Mesenchymal stem cell (in vitro differentiated cells and primary cell): ENCODE results near the gene PPHLN1.
"Not testable (repeated sequence)": the region's sequence is repeated elsewhere in the genome, so short reads cannot be mapped to it uniquely, and the experiment has no call there.

Experiments used
- DNase-seq: peaks from one replicate; pipeline ENCODE4 v3.0.0-alpha.2; 2013
- H2AFZ ChIP-seq: one replicate; pipeline ENCODE4 v1.6.1; 2013; ENCODE audit warnings: low read depth, mild to moderate bottlenecking, control low read depth, inconsistent platforms, low read length, moderate library complexity
- H2AK5ac ChIP-seq: 2 replicates; pipeline ENCODE4 v1.6.1; 2013; ENCODE audit warnings: low read length, moderate library complexity, mild to moderate bottlenecking, inconsistent platforms; ENCODE audit not compliant: severe bottlenecking
- H2BK120ac ChIP-seq: one replicate; pipeline ENCODE4 v1.6.1; 2013; ENCODE audit warnings: low read depth, mild to moderate bottlenecking, inconsistent platforms, low read length, moderate library complexity
- H2BK12ac ChIP-seq, 2 experiments: one replicate each; pipeline ENCODE4 v1.6.1; 2013; ENCODE audit warnings: inconsistent platforms in 2 of 2, low read length in 2 of 2, mild to moderate bottlenecking in 2 of 2, moderate library complexity in 2 of 2, control low read depth in 1 of 2
- H2BK15ac ChIP-seq: one replicate; pipeline ENCODE4 v1.6.1; 2013; ENCODE audit warnings: mild to moderate bottlenecking, low read depth, inconsistent platforms; ENCODE audit not compliant: poor library complexity, severe bottlenecking
- H2BK5ac ChIP-seq: 2 replicates; pipeline ENCODE4 v1.6.1; 2013; ENCODE audit warnings: low read depth, mild to moderate bottlenecking, low read length, control low read depth, inconsistent platforms; ENCODE audit not compliant: poor library complexity, severe bottlenecking
- H3K14ac ChIP-seq, 2 experiments: one replicate each; pipeline ENCODE4 v1.6.1; 2013; ENCODE audit warnings: inconsistent platforms in 2 of 2, low read length in 2 of 2, control low read depth in 1 of 2, mild to moderate bottlenecking in 1 of 2, moderate library complexity in 1 of 2
- H3K18ac ChIP-seq, 2 experiments: one replicate each; pipeline ENCODE4 v1.6.1; 2013; ENCODE audit warnings: inconsistent platforms in 2 of 2, low read length in 2 of 2, control low read depth in 1 of 2, low read depth in 1 of 2, mild to moderate bottlenecking in 1 of 2
- H3K23ac ChIP-seq, 2 experiments: one replicate each; pipeline ENCODE4 v1.6.1; 2013; ENCODE audit warnings: inconsistent platforms in 2 of 2, low read length in 2 of 2, mild to moderate bottlenecking in 2 of 2, moderate library complexity in 2 of 2, control low read depth in 1 of 2
- H3K27ac ChIP-seq: 2 replicates; pipeline ENCODE4 v1.5.1; 2013; ENCODE audit warnings: mild to moderate bottlenecking, moderate library complexity, low read length, control low read depth, inconsistent platforms; ENCODE audit not compliant: poor library complexity, severe bottlenecking
- H3K27me3 ChIP-seq, 2 experiments: 2 replicates each; pipeline versions ENCODE4 v1.6.1 to v1.7.0; 2013; ENCODE audit warnings: low read length in 2 of 2, mild to moderate bottlenecking in 2 of 2, moderate library complexity in 2 of 2, control low read depth in 1 of 2, inconsistent platforms in 1 of 2; ENCODE audit not compliant: control insufficient read depth in 1 of 2, insufficient read depth in 1 of 2
- H3K36me3 ChIP-seq, 2 experiments: 2 replicates each; pipeline versions ENCODE4 v1.6.1 to v1.7.0; 2013; ENCODE audit warnings: low read length in 2 of 2, control low read depth in 1 of 2, inconsistent platforms in 1 of 2, low read depth in 1 of 2, mild to moderate bottlenecking in 1 of 2; ENCODE audit not compliant: insufficient read depth in 2 of 2, control insufficient read depth in 1 of 2
- H3K4ac ChIP-seq, 2 experiments: one replicate each; pipeline ENCODE4 v1.6.1; 2013; ENCODE audit warnings: inconsistent platforms in 2 of 2, low read length in 2 of 2, mild to moderate bottlenecking in 2 of 2, moderate library complexity in 2 of 2, control low read depth in 1 of 2, low read depth in 1 of 2
- H3K4me1 ChIP-seq: 2 replicates; pipeline ENCODE4 v1.6.1; 2013; ENCODE audit warnings: low read depth, low read length, control low read depth; ENCODE audit not compliant: control insufficient read depth, insufficient read depth
- H3K4me2 ChIP-seq: 2 replicates; pipeline ENCODE4 v1.6.1; 2013; ENCODE audit warnings: low read length, mild to moderate bottlenecking, inconsistent platforms; ENCODE audit not compliant: poor library complexity, severe bottlenecking
- H3K4me3 ChIP-seq, 2 experiments: 2 replicates each; pipeline versions ENCODE4 v1.5.1 to v1.7.0; 2013; ENCODE audit warnings: low read length in 2 of 2, mild to moderate bottlenecking in 2 of 2, control low read depth in 1 of 2, low read depth in 1 of 2; ENCODE audit not compliant: insufficient read depth in 1 of 2
- H3K79me1 ChIP-seq: replicated peaks from 2 replicates; pipeline ENCODE4 v1.6.1; 2013; ENCODE audit warnings: mild to moderate bottlenecking, control low read depth, low read length, inconsistent platforms; ENCODE audit not compliant: poor library complexity, severe bottlenecking
- H3K9ac ChIP-seq: 2 replicates; pipeline ENCODE4 v1.7.0; 2013; ENCODE audit warnings: mild to moderate bottlenecking, low read length, moderate library complexity
- H3K9me3 ChIP-seq: 2 replicates; pipeline ENCODE4 v1.7.0; 2013; ENCODE audit warnings: mild to moderate bottlenecking, low read length; ENCODE audit not compliant: control insufficient read depth
- H4K8ac ChIP-seq: one replicate; pipeline ENCODE4 v1.6.1; 2013; ENCODE audit warnings: inconsistent platforms, mild to moderate bottlenecking, low read length, moderate library complexity
- H4K91ac ChIP-seq: one replicate; pipeline ENCODE4 v1.6.1; 2013; ENCODE audit warnings: mild to moderate bottlenecking, low read length, inconsistent platforms
- WGBS: methylation state at CpG from one replicate; pipeline ENCODE4 v1.1.7; 2013; ENCODE audit warnings: mixed read lengths; 5-methylcytosine and 5-hydroxymethylcytosine counted together

The PPHLN1 gene

GRCh38 chr12:42388086-42388485, 62.1 kb downstream of the PPHLN1 start:
- not testable (repeated sequence) for H3K4me2 ChIP-seq, H3K4me3 ChIP-seq, H2BK5ac ChIP-seq, H2BK12ac ChIP-seq, H2AFZ ChIP-seq, H2BK15ac ChIP-seq, H3K27me3 ChIP-seq, H3K9ac ChIP-seq, H3K27ac ChIP-seq, H3K4ac ChIP-seq, H2BK120ac ChIP-seq, H4K91ac ChIP-seq, H3K14ac ChIP-seq, H3K4me1 ChIP-seq, H4K8ac ChIP-seq, DNase-seq, H3K18ac ChIP-seq, H2AK5ac ChIP-seq, H3K9me3 ChIP-seq, H3K23ac ChIP-seq
- peaks cover 29% of the 10 kb centered on the region for H3K79me1 ChIP-seq
- 98% methylated on average over 5 of the region's 5 CpGs for WGBS
- H3K36me3 ChIP-seq, result peaks cover 11 to 43% of the 10 kb centered on the region in 2 experiments

- WGBS, result 100% methylated on average over 1 of the region's 2 CpGs
- H3K23ac ChIP-seq, result no peak overlapping the region
- H3K27me3 ChIP-seq, result no peaks in the 10 kb centered on the region
- no peak overlapping the region for H4K91ac ChIP-seq
- no peaks in the 10 kb centered on the region for H3K4me1 ChIP-seq
- H3K27ac ChIP-seq, result no peak overlapping the region
- H2BK15ac ChIP-seq, result no peak overlapping the region
- peaks cover 12% of the 10 kb centered on the region for H3K79me1 ChIP-seq
- H3K9me3 ChIP-seq, result no peaks in the 10 kb centered on the region
- H3K9ac ChIP-seq, result no peak overlapping the region
- H2AFZ ChIP-seq, result no peak overlapping the region
- no peak overlapping the region for H3K4ac ChIP-seq
- no peak overlapping the region for H2BK120ac ChIP-seq
- DNase-seq, result no peak
- no peak overlapping the region for H3K4me3 ChIP-seq
- peaks cover 3 to 40% of the 10 kb centered on the region in 2 experiments for H3K36me3 ChIP-seq
- H3K18ac ChIP-seq, result no peak overlapping the region
- no peak overlapping the region for H2BK5ac ChIP-seq
- no peak overlapping the region for H2AK5ac ChIP-seq
- no peak overlapping the region for H4K8ac ChIP-seq
- H3K4me2 ChIP-seq, result no peak overlapping the region
- H2BK12ac ChIP-seq, result no peak overlapping the region
- no peak overlapping the region for H3K14ac ChIP-seq
These were observed 68.5 kb downstream of the PPHLN1 start for GRCh38 chr12:42394429-42394828.

GRCh38 chr12:42396473-42397259, 70.7 kb downstream of the PPHLN1 start:
- Histone ChIP-seq H2AK5ac (no peak overlapping the region), H3K18ac (no peak overlapping the region), H3K36me3 (peaks cover 12 to 44% of the 10 kb centered on the region in 2 experiments), H2BK15ac (no peak overlapping the region), H3K14ac (no peak overlapping the region), H3K23ac (no peak overlapping the region), H3K9me3 (no peaks in the 10 kb centered on the region), H2BK120ac (no peak overlapping the region), H4K8ac (no peak overlapping the region), H3K27me3 (no peaks in the 10 kb centered on the region), H2BK5ac (no peak overlapping the region), H3K4me2 (no peak overlapping the region), H3K4me1 (no peaks in the 10 kb centered on the region), H4K91ac (no peak overlapping the region), H3K9ac (no peak overlapping the region), H3K4me3 (no peak overlapping the region), H3K79me1 (peaks cover 9% of the 10 kb centered on the region), H2BK12ac (no peak overlapping the region), H3K4ac (no peak overlapping the region), H3K27ac (no peak overlapping the region), H2AFZ (no peak overlapping the region)
- WGBS, result 100% methylated on average over 1 of the region's 3 CpGs
- no peak for DNase-seq

- H3K79me1 ChIP-seq, result peaks cover 8% of the 10 kb centered on the region
- H3K4ac ChIP-seq, result no peak overlapping the region
- H3K9me3 ChIP-seq, result no peaks in the 10 kb centered on the region
- H3K4me2 ChIP-seq, result no peak overlapping the region
- H4K8ac ChIP-seq, result no peak overlapping the region
- H3K18ac ChIP-seq, result no peak overlapping the region
- no peak overlapping the region for H4K91ac ChIP-seq
- H3K27ac ChIP-seq, result no peak overlapping the region
- no peak overlapping the region for H3K4me3 ChIP-seq
- H2AFZ ChIP-seq, result no peak overlapping the region
- H3K4me1 ChIP-seq, result no peaks in the 10 kb centered on the region
- no peak overlapping the region for H2BK15ac ChIP-seq
- H3K27me3 ChIP-seq, result no peaks in the 10 kb centered on the region
- no peak overlapping the region for H2BK12ac ChIP-seq
- H3K36me3 ChIP-seq, result peaks cover 15 to 61% of the 10 kb centered on the region in 2 experiments
- H3K14ac ChIP-seq, result no peak overlapping the region
- no peak for DNase-seq
- no peak overlapping the region for H2AK5ac ChIP-seq
- H2BK120ac ChIP-seq, result no peak overlapping the region
- no peak overlapping the region for H2BK5ac ChIP-seq
- no peak overlapping the region for H3K23ac ChIP-seq
- no peak overlapping the region for H3K9ac ChIP-seq
These were observed 76.9 kb downstream of the PPHLN1 start for GRCh38 chr12:42402821-42403411.
